ENCODE results near the gene DPY19L3. TPM values are rescaled to one million over a fixed set of nuclear protein-coding genes. Genes with fewer than 3 reads are reported as not detected.
"Not testable (repeated sequence)": the region's sequence is repeated elsewhere in the genome, so short reads cannot be mapped to it uniquely, and the experiment has no call there.

The DPY19L3 gene
- total RNA-seq, 5 donors from 2014 or later (not counting 1 experiment from before 2014, with no cell fraction given), result 11.1 to 17.4 (median 15.5) TPM

- POLR2A ChIA-PET, result no interaction called here
- Histone ChIP-seq H3K4me1 (ENCODE audit: control insufficient read depth in 1 of 2, extremely low read depth in 1 of 2, insufficient read depth in 2 of 2, low read length in 2 of 2) (no peaks in the 10 kb centered on the region), H3K27ac (ENCODE audit: low read length) (no peak overlapping the region), H3K36me3 (ENCODE audit: control insufficient read depth in 2 of 2, extremely low read depth in 1 of 2, insufficient read depth in 1 of 2, low read length in 1 of 2) (peaks cover 0 to 3% of the 10 kb centered on the region in 2 donors), H3K27me3 (replicated peaks in 1 of 2; ENCODE audit: control insufficient read depth in 2 of 2, extremely low read depth in 1 of 2, insufficient read depth in 2 of 2, low read length in 1 of 2) (no peaks in the 10 kb centered on the region), H3K4me3 (ENCODE audit: control insufficient read depth in 1 of 2, extremely low read depth in 1 of 2, low read length in 1 of 2) (no peak overlapping the region), H3K9me3 (no peaks in the 10 kb centered on the region)
- WGBS (ENCODE audit: insufficient coverage), result no CpG with 5 or more reads among the region's 3 CpGs
- Mint-ChIP-seq H3K4me1 (peaks cover under 1 to 4% (median 1%) of the 10 kb centered on the region in 3 donors), H3K36me3 (peaks cover 12% of the 10 kb centered on the region), H3K27me3 (no peaks in the 10 kb centered on the region), H3K27ac (no peak overlapping the region), H3K4me3 (no peak overlapping the region), H3K9me3 (no peaks in the 10 kb centered on the region)
- no peak for ATAC-seq (replicated peaks in 1 of 4)
- no peak for DNase-seq
- CTCF ChIA-PET, result interaction anchor here in 1 of 2 donors (0.7 kb wide), 1 partner anchor 10 kb away, joined by 3 read pairs; no protein-coding TSS in a partner anchor
These were observed 22.0 kb downstream of the DPY19L3 start for GRCh38 chr19:32427536-32427935.

- H3K27me3 ChIP-seq (replicated peaks in 1 of 2; ENCODE audit: control insufficient read depth in 2 of 2, extremely low read depth in 1 of 2, insufficient read depth in 2 of 2, low read length in 1 of 2), result no peaks in the 10 kb centered on the region
- H3K4me3 Mint-ChIP-seq, result no peak overlapping the region
- ATAC-seq (replicated peaks in 1 of 4), result no peak
- H3K4me3 ChIP-seq (ENCODE audit: control insufficient read depth in 1 of 2, extremely low read depth in 1 of 2, low read length in 1 of 2), result no peak overlapping the region
- peaks cover 0 to 10% of the 10 kb centered on the region in 2 donors for H3K36me3 ChIP-seq (ENCODE audit: control insufficient read depth in 2 of 2, extremely low read depth in 1 of 2, insufficient read depth in 1 of 2, low read length in 1 of 2)
- no peaks in the 10 kb centered on the region for H3K9me3 Mint-ChIP-seq
- H3K27me3 Mint-ChIP-seq, result no peaks in the 10 kb centered on the region
- H3K4me1 Mint-ChIP-seq, result no peaks in the 10 kb centered on the region
- CTCF ChIA-PET, result no interaction called here
- DNase-seq, result no peak
- no peak overlapping the region for H3K27ac Mint-ChIP-seq
- 100% methylated on average over 1 of the region's 6 CpGs for WGBS (ENCODE audit: insufficient coverage)
- no peaks in the 10 kb centered on the region for H3K9me3 ChIP-seq
- peaks cover 31% of the 10 kb centered on the region for H3K36me3 Mint-ChIP-seq
- no peak overlapping the region for H3K27ac ChIP-seq (ENCODE audit: low read length)
- no peaks in the 10 kb centered on the region for H3K4me1 ChIP-seq (ENCODE audit: control insufficient read depth in 1 of 2, extremely low read depth in 1 of 2, insufficient read depth in 2 of 2, low read length in 2 of 2)
- POLR2A ChIA-PET, result interaction anchor here in 1 of 2 donors (0.7 kb wide), 1 partner anchor 901 kb away, joined by 3 read pairs; no protein-coding TSS in a partner anchor
These were observed 31.1 kb downstream of the DPY19L3 start for GRCh38 chr19:32436692-32437091.

- ATAC-seq (replicated peaks in 1 of 4), result no peak
- ChIA-PET POLR2A (interaction anchor here in 1 of 2 donors (0.7 kb wide), 1 partner anchor 22 kb away, joined by 3 read pairs; no protein-coding TSS in a partner anchor), CTCF (no interaction called here)
- Histone ChIP-seq H3K4me1 (ENCODE audit: control insufficient read depth in 1 of 2, extremely low read depth in 1 of 2, insufficient read depth in 2 of 2, low read length in 2 of 2) (no peaks in the 10 kb centered on the region), H3K27ac (ENCODE audit: low read length) (no peak overlapping the region), H3K4me3 (ENCODE audit: control insufficient read depth in 1 of 2, extremely low read depth in 1 of 2, low read length in 1 of 2) (no peak overlapping the region), H3K27me3 (replicated peaks in 1 of 2; ENCODE audit: control insufficient read depth in 2 of 2, extremely low read depth in 1 of 2, insufficient read depth in 2 of 2, low read length in 1 of 2) (no peaks in the 10 kb centered on the region), H3K36me3 (ENCODE audit: control insufficient read depth in 2 of 2, extremely low read depth in 1 of 2, insufficient read depth in 1 of 2, low read length in 1 of 2) (peaks cover 0 to 10% of the 10 kb centered on the region in 2 donors), H3K9me3 (no peaks in the 10 kb centered on the region)
- WGBS (ENCODE audit: insufficient coverage), result no CpG with 5 or more reads among the region's 1 CpG
- DNase-seq, result no peak
- no peaks in the 10 kb centered on the region for H3K4me1 Mint-ChIP-seq
- no peak overlapping the region for H3K4me3 Mint-ChIP-seq
- no peaks in the 10 kb centered on the region for H3K9me3 Mint-ChIP-seq
- H3K27ac Mint-ChIP-seq, result no peak overlapping the region
- no peaks in the 10 kb centered on the region for H3K27me3 Mint-ChIP-seq
- H3K36me3 Mint-ChIP-seq, result peaks cover 31% of the 10 kb centered on the region
These were observed 31.5 kb downstream of the DPY19L3 start for GRCh38 chr19:32437096-32437495.

- Mint-ChIP-seq H3K36me3 (peaks cover 30% of the 10 kb centered on the region), H3K27ac (no peak overlapping the region), H3K9me3 (no peaks in the 10 kb centered on the region), H3K4me1 (no peaks in the 10 kb centered on the region), H3K4me3 (no peak overlapping the region), H3K27me3 (no peaks in the 10 kb centered on the region)
- Histone ChIP-seq H3K4me1 (ENCODE audit: control insufficient read depth in 1 of 2, extremely low read depth in 1 of 2, insufficient read depth in 2 of 2, low read length in 2 of 2) (no peaks in the 10 kb centered on the region), H3K4me3 (ENCODE audit: control insufficient read depth in 1 of 2, extremely low read depth in 1 of 2, low read length in 1 of 2) (no peak overlapping the region), H3K36me3 (ENCODE audit: control insufficient read depth in 2 of 2, extremely low read depth in 1 of 2, insufficient read depth in 1 of 2, low read length in 1 of 2) (peaks cover 0 to 7% of the 10 kb centered on the region in 2 donors), H3K9me3 (no peaks in the 10 kb centered on the region), H3K27me3 (replicated peaks in 1 of 2; ENCODE audit: control insufficient read depth in 2 of 2, extremely low read depth in 1 of 2, insufficient read depth in 2 of 2, low read length in 1 of 2) (no peaks in the 10 kb centered on the region), H3K27ac (ENCODE audit: low read length) (no peak overlapping the region)
- ATAC-seq (replicated peaks in 1 of 4) (no peak), DNase-seq (no peak)
- WGBS (ENCODE audit: insufficient coverage), result 100% methylated on average over 2 of the region's 2 CpGs
- POLR2A ChIA-PET, result no interaction called here
- CTCF ChIA-PET, result interaction anchor here in 1 of 2 donors (0.5 kb wide), 1 partner anchor 251 kb away, joined by 3 read pairs; no protein-coding TSS in a partner anchor
These were observed 33.2 kb downstream of the DPY19L3 start for GRCh38 chr19:32438751-32439150.

GRCh38 chr19:32442650-32443049 is 37.1 kb downstream of the DPY19L3 start:
- Histone ChIP-seq H3K36me3 (ENCODE audit: control insufficient read depth in 2 of 2, extremely low read depth in 1 of 2, insufficient read depth in 1 of 2, low read length in 1 of 2) (no peaks in the 10 kb centered on the region), H3K4me3 (ENCODE audit: control insufficient read depth in 1 of 2, extremely low read depth in 1 of 2, low read length in 1 of 2) (no peak overlapping the region), H3K4me1 (ENCODE audit: control insufficient read depth in 1 of 2, extremely low read depth in 1 of 2, insufficient read depth in 2 of 2, low read length in 2 of 2) (no peaks in the 10 kb centered on the region), H3K27me3 (replicated peaks in 1 of 2; ENCODE audit: control insufficient read depth in 2 of 2, extremely low read depth in 1 of 2, insufficient read depth in 2 of 2, low read length in 1 of 2) (no peaks in the 10 kb centered on the region), H3K9me3 (no peaks in the 10 kb centered on the region), H3K27ac (ENCODE audit: low read length) (no peak overlapping the region)
- no peaks in the 10 kb centered on the region for H3K4me1 Mint-ChIP-seq
- POLR2A ChIA-PET, result no interaction called here
- H3K27me3 Mint-ChIP-seq, result no peaks in the 10 kb centered on the region
- ATAC-seq (replicated peaks in 1 of 4) (no peak), DNase-seq (no peak)
- H3K27ac Mint-ChIP-seq, result no peak overlapping the region
- H3K4me3 Mint-ChIP-seq, result no peak overlapping the region
- H3K9me3 Mint-ChIP-seq, result no peaks in the 10 kb centered on the region
- H3K36me3 Mint-ChIP-seq, result peaks cover 32% of the 10 kb centered on the region
- 88% methylated on average over 1 of the region's 1 CpG for WGBS (ENCODE audit: insufficient coverage)
- CTCF ChIA-PET, result no interaction called here

- CTCF ChIA-PET; H3K27ac ChIP-seq (ENCODE audit: low read length); ATAC-seq (replicated peaks in 1 of 4): not testable (repeated sequence)
These were observed 42.0 kb downstream of the DPY19L3 start for GRCh38 chr19:32447534-32447933.

GRCh38 chr19:32448026-32448425 is 42.5 kb downstream of the DPY19L3 start:
- Mint-ChIP-seq H3K9me3 (no peaks in the 10 kb centered on the region), H3K27me3 (no peaks in the 10 kb centered on the region), H3K4me1 (no peaks in the 10 kb centered on the region), H3K4me3 (no peak overlapping the region), H3K27ac (no peak overlapping the region), H3K36me3 (peaks cover 13% of the 10 kb centered on the region)
- ATAC-seq (replicated peaks in 1 of 4), result no peak
- Histone ChIP-seq H3K27ac (ENCODE audit: low read length) (no peak overlapping the region), H3K4me3 (ENCODE audit: control insufficient read depth in 1 of 2, extremely low read depth in 1 of 2, low read length in 1 of 2) (no peak overlapping the region), H3K9me3 (no peaks in the 10 kb centered on the region), H3K27me3 (replicated peaks in 1 of 2; ENCODE audit: control insufficient read depth in 2 of 2, extremely low read depth in 1 of 2, insufficient read depth in 2 of 2, low read length in 1 of 2) (no peaks in the 10 kb centered on the region), H3K36me3 (ENCODE audit: control insufficient read depth in 2 of 2, extremely low read depth in 1 of 2, insufficient read depth in 1 of 2, low read length in 1 of 2) (no peaks in the 10 kb centered on the region), H3K4me1 (ENCODE audit: control insufficient read depth in 1 of 2, extremely low read depth in 1 of 2, insufficient read depth in 2 of 2, low read length in 2 of 2) (no peaks in the 10 kb centered on the region)
- POLR2A ChIA-PET, result no interaction called here
- WGBS (ENCODE audit: insufficient coverage), result no CpG with 5 or more reads among the region's 8 CpGs
- CTCF ChIA-PET, result no interaction called here
- DNase-seq, result no peak

More at GRCh38 chr19:32447534-32447933, 42.0 kb downstream of the DPY19L3 start:
- no CpG with 5 or more reads among the region's 5 CpGs for WGBS (ENCODE audit: insufficient coverage)
- H3K4me3 Mint-ChIP-seq; H3K27me3 Mint-ChIP-seq; H3K27me3 ChIP-seq (replicated peaks in 1 of 2; ENCODE audit: control insufficient read depth in 2 of 2, extremely low read depth in 1 of 2, insufficient read depth in 2 of 2, low read length in 1 of 2); DNase-seq; H3K9me3 Mint-ChIP-seq; H3K4me1 ChIP-seq (ENCODE audit: control insufficient read depth in 1 of 2, extremely low read depth in 1 of 2, insufficient read depth in 2 of 2, low read length in 2 of 2); H3K9me3 ChIP-seq; H3K4me3 ChIP-seq (ENCODE audit: control insufficient read depth in 1 of 2, extremely low read depth in 1 of 2, low read length in 1 of 2); H3K36me3 ChIP-seq (ENCODE audit: control insufficient read depth in 2 of 2, extremely low read depth in 1 of 2, insufficient read depth in 1 of 2, low read length in 1 of 2); POLR2A ChIA-PET; H3K4me1 Mint-ChIP-seq; H3K27ac Mint-ChIP-seq: not testable (repeated sequence)
- peaks cover 17% of the 10 kb centered on the region for H3K36me3 Mint-ChIP-seq
